Calu3 (cell line): ENCODE data around the gene RHOH. TPM values are rescaled to one million over a fixed set of nuclear protein-coding genes. Genes with fewer than 3 reads are reported as not detected.

Source experiments
- BruUV-seq: library from RNA; stranded (reverse); fragments of 400-500 nt; replicated peaks from 2 replicates; lab custom pipeline; 2021; lab: Mats Ljungman, UMichigan
- CTCF ChIA-PET: fragments of 300-600 bp; sonication (Branson Sonifier 250); formaldehyde crosslinking; loops from one replicate; lab custom pipeline; 2022; ENCODE audit warnings: antibody characterized with exemption; lab: Charles Lee
- DNase-seq: peaks from one replicate; pipeline ENCODE4 v3.0.0; 2022
- H3K27ac Mint-ChIP-seq: one replicate; pipeline ENCODE4 v1.8.0; 2022; ENCODE audit warnings: mixed read lengths; ENCODE audit not compliant: unreplicated experiment
- H3K27me3 Mint-ChIP-seq: one replicate; pipeline ENCODE4 v1.8.0; 2022; ENCODE audit warnings: mixed read lengths; ENCODE audit not compliant: unreplicated experiment
- H3K36me3 Mint-ChIP-seq: one replicate; pipeline ENCODE4 v1.8.0; 2022; ENCODE audit warnings: mild to moderate bottlenecking, moderate library complexity, mixed read lengths; ENCODE audit not compliant: insufficient read depth, unreplicated experiment
- H3K4me1 Mint-ChIP-seq: one replicate; pipeline ENCODE4 v1.8.0; 2022; ENCODE audit warnings: mild to moderate bottlenecking, low read depth, mixed read lengths; ENCODE audit not compliant: unreplicated experiment
- H3K4me3 Mint-ChIP-seq: one replicate; pipeline ENCODE4 v1.8.0; 2022; ENCODE audit warnings: mild to moderate bottlenecking, low read depth, moderate library complexity, mixed read lengths; ENCODE audit not compliant: unreplicated experiment
- H3K9me3 Mint-ChIP-seq: one replicate; pipeline ENCODE4 v1.8.0; 2022; ENCODE audit warnings: low read depth, mixed read lengths; ENCODE audit not compliant: unreplicated experiment
- intact Hi-C: fragments of 100-400 bp; cut with micrococcal nuclease; formaldehyde crosslinking; loops from one replicate; pipeline ENCODE4 v1.10.0; 2022; ENCODE audit not compliant: unreplicated experiment
- total RNA-seq: library from RNA; stranded (reverse); gene quantifications from 2 replicates; pipeline ENCODE4 v1.2.3, GENCODE V29; 2022
- TF ChIP-seq, protein P1 (sequence below): fragments of 200-600 bp; IDR thresholded peaks from one replicate; pipeline ENCODE4 v1.8.0; 2022; ENCODE audit warnings: antibody characterized with exemption; ENCODE audit not compliant: unreplicated experiment

Gene RHOH
- total RNA-seq, 1 experiment from 2014 or later: not detected

DNA sequence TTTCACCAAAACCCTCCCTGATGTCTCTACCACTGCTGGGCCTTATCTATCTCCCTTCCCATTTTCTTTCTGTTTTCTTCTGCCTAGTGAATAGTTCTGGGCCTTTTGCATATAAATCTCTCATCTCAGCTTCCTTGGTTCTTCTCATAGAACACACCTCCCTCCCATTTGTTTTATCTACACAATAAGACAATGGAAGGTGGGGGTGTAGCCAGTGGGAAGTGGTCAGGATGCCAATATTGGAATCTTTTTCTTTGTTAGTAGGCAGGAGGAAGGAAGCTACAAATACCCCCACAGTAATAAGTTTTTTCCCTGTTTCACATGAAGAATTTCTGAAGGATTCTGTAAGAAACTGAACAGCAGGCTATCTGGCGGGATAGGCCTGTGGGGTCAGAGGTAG lies 30.9 kb upstream of the RHOH start:
- H3K9me3 Mint-ChIP-seq: no peaks in the 10 kb centered on the region
- H3K4me3 Mint-ChIP-seq: no peak overlapping the region
- H3K27ac Mint-ChIP-seq: no peak overlapping the region
- H3K36me3 Mint-ChIP-seq: no peaks in the 10 kb centered on the region
- DNase-seq: no peak
- intact Hi-C loops: no loop called here
- no TSS peak for BruUV-seq
- TF ChIP-seq, protein P1, sequence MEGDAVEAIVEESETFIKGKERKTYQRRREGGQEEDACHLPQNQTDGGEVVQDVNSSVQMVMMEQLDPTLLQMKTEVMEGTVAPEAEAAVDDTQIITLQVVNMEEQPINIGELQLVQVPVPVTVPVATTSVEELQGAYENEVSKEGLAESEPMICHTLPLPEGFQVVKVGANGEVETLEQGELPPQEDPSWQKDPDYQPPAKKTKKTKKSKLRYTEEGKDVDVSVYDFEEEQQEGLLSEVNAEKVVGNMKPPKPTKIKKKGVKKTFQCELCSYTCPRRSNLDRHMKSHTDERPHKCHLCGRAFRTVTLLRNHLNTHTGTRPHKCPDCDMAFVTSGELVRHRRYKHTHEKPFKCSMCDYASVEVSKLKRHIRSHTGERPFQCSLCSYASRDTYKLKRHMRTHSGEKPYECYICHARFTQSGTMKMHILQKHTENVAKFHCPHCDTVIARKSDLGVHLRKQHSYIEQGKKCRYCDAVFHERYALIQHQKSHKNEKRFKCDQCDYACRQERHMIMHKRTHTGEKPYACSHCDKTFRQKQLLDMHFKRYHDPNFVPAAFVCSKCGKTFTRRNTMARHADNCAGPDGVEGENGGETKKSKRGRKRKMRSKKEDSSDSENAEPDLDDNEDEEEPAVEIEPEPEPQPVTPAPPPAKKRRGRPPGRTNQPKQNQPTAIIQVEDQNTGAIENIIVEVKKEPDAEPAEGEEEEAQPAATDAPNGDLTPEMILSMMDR: no peak
- H3K4me1 Mint-ChIP-seq: no peaks in the 10 kb centered on the region
- CTCF ChIA-PET: no interaction called here
- H3K27me3 Mint-ChIP-seq: no peaks in the 10 kb centered on the region

DNA sequence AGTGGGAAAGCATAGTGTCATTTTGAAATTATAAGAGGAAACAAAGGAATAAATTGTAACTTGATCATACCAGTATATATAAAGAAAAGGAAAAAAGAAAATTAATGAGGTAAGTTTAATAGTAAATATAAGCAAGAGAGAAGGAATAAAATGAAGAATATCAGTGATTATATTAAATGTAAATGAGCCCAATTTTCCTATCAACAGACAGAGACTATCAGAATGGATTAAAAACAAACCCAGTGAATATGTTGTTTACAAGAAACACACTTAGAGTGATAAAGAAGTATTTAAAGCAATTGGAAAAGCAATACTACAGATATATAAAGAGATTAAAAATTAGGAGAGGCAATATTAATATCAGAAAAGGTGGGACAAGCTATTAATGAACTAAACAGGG lies 28.8 kb upstream of the RHOH start:
- no peak overlapping the region for H3K4me3 Mint-ChIP-seq
- no peak for DNase-seq
- CTCF ChIA-PET: no interaction called here
- H3K27me3 Mint-ChIP-seq: no peaks in the 10 kb centered on the region
- intact Hi-C loops: no loop called here
- no peak overlapping the region for H3K27ac Mint-ChIP-seq
- no peaks in the 10 kb centered on the region for H3K4me1 Mint-ChIP-seq
- no peaks in the 10 kb centered on the region for H3K9me3 Mint-ChIP-seq
- no peaks in the 10 kb centered on the region for H3K36me3 Mint-ChIP-seq
- no TSS peak for BruUV-seq
- TF ChIP-seq, protein P1: no peak

DNA sequence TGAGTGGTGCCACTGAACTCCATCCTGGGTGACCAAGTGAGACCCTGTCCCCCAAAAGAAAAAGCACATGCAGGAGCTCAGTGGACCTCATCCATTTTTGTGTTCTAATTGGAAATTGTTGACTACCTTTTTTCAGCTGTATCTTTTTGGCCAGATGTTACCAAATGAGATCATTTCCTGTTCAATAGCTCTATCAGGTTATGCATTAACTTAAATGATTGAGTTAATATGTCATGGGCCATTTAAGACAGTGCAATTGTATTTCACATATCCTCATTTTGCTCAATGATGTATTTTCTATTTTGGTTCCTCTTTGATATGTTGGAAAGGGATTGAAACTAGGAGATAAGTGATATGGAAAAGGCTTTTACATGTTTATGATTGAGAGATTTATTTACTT lies 26.2 kb upstream of the RHOH start:
- intact Hi-C loops: no loop called here
- no peak for DNase-seq
- TF ChIP-seq, protein P1: no peak
- no TSS peak for BruUV-seq
- Mint-ChIP-seq H3K36me3 (no peaks in the 10 kb centered on the region), H3K9me3 (no peaks in the 10 kb centered on the region), H3K4me1 (no peaks in the 10 kb centered on the region), H3K27me3 (no peaks in the 10 kb centered on the region), H3K27ac (no peak overlapping the region), H3K4me3 (no peak overlapping the region)
- CTCF ChIA-PET: interaction anchor here (0.5 kb wide), 1 partner anchor 550 kb away, joined by 11 read pairs; no protein-coding TSS in a partner anchor

DNA sequence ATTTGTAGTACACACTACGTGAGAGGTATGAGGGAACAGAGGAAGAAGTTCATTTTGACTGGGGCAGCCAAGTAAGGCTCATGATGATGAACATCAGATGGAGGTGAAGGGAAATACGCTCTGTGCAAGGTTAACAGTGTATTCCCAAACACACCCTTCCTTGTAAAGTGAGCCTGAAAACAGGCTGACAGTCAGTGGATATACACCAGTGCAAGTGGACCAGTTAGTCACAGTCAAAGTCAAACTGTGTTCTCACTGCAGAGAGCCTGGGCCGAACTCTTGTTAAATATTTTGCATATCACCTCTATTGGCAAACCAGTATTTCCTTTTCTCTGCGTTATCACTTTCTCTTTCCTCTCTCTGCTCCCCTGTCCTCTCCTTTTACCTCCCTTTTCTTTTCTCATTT lies 23.4 kb upstream of the RHOH start:
- CTCF ChIA-PET: no interaction called here
- intact Hi-C loops: no loop called here
- H3K9me3 Mint-ChIP-seq: no peaks in the 10 kb centered on the region

More for the DNA sequence above, 23.4 kb upstream of the RHOH start:
- TF ChIP-seq, protein P1: no peak
- Mint-ChIP-seq H3K4me3 (no peak overlapping the region), H3K27me3 (no peaks in the 10 kb centered on the region), H3K4me1 (no peaks in the 10 kb centered on the region), H3K36me3 (no peaks in the 10 kb centered on the region), H3K27ac (no peak overlapping the region)
- no TSS peak for BruUV-seq
- no peak for DNase-seq
